GM19463 (cell line): Measurements from ENCODE around the gene NPLOC4.

Experiments
- ATAC-seq: cut with Tn5 transposase; IDR thresholded peaks from one replicate; pipeline ENCODE4 v1.9.1; 2021; ENCODE audit warnings: mild to moderate bottlenecking, moderate library complexity; ENCODE audit not compliant: unreplicated experiment

NPLOC4 gene

DNA sequence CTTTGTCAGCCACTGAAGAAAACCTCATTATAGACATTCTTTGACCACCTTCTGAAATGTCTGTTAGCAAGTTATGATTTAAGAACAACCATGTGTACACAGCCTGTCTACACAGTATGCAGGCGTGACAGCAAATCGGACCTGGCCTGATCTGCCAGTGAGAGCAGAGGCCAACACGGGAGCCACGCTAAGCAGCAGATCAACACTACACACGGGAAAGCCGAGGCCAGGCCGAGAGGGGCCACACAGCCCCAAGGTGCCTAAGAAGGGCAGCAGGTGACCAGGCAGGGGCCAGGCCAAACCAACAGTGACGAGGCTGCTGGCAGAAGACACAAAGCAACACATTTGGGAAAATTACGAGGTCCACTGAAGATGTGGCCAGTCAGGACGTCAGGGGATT is 68.5 kb downstream of the NPLOC4 start:
- ATAC-seq: no peak

GRCh38 chr17:81567191-81567590 is 69.7 kb downstream of the NPLOC4 start:
- no peak for ATAC-seq

DNA sequence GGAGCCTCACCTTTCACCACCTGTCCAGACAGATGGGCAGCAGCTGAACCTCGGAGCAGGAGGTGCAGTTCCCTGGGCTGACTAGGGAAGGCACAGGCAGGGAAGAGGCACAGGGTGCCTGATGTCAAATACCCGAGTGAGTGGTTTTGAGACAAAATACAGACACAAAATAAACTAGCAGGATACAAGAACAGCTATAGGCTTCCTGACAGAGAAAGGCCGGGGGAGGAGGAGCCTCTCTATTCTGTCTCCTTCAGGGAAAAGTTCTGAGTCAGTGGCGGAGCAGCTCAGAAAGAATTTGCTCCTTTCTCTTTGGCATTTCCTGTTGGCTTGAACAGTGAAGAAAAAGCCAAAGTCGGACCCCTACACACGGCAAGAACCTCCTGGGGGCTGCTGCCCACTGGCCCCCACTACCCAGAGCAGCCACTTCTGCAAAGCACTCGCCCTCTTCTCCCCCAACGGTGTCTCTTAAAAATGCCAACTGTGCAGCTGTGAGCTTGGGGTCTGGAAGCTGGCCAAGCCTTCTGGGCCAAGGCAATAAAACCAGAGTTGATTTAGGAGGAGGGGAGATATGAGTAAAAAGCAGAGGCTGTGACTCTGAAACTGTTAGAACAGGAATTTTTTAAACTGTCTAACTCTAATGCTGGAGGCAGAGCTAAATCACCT is 70.3 kb downstream of the NPLOC4 start:
- no peak for ATAC-seq

GRCh38 chr17:81565231-81565630 is 71.7 kb downstream of the NPLOC4 start:
- ATAC-seq: no peak

DNA sequence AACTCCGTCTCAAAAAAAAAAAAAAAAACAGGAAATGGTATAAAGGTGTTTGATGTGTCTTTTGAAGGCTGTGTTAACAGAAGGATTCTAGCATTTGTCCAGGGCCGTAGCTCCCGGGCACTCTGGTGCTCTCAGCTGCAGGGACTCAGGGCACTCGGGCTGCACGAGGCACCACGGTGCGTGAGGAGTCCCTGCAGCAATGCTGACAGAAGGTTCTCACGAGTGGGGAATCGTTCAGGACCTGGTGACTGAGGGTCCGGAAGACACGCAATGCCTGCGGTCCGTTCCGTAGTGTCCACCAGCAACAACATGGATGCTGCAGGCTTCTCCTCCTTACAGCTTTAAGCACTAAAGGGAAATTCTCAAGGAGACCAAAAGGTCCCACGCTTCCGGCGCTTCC is 72.1 kb downstream of the NPLOC4 start:
- ATAC-seq: no peak

GRCh38 chr17:81563861-81564586 is 72.9 kb downstream of the NPLOC4 start:
- ATAC-seq: no peak

GRCh38 chr17:81561494-81561885 is 75.4 kb downstream of the NPLOC4 start:
- ATAC-seq: no peak

DNA sequence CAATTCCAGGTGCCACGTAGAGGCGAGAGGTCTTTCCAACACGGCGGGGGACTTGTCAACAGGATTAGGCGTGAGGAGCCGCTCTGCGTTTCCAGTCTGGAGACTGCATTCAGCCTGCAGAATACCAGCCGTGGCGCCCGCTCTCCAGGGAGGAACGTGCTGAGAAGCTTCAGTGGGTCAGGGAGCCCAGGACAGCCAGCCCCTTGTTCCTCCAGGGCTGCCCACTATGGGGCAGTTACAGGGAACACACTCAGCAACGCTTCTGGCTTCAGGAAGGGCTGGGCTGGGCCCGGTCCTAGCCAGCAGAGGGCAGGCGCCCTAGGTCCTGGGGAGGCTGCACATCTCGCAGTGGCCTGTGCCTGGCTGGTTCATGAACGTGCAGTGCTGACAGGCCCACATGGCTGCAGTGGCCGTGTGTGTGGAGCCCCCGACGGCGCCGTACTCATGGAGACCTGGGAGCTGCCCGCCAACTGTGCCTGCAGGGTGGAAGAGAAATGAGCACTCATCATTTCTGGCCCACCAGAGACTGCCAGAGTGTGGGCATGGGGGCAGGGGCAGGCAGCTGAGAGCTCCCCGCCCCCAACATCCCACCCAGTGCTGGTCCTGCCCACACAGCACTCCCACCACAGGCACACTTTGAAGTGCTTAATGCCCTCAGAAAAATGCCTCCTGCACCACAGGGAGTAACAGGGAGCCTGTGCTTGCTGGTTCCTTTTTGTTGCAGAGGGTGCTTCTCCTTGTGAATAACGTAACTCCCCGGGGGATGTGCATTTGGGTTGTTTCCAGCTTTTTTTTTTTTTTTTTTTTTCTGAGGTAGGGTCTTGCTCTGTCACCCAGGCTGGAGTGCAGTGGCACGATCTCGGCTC is 77.7 kb downstream of the NPLOC4 start:
- no peak for ATAC-seq

DNA sequence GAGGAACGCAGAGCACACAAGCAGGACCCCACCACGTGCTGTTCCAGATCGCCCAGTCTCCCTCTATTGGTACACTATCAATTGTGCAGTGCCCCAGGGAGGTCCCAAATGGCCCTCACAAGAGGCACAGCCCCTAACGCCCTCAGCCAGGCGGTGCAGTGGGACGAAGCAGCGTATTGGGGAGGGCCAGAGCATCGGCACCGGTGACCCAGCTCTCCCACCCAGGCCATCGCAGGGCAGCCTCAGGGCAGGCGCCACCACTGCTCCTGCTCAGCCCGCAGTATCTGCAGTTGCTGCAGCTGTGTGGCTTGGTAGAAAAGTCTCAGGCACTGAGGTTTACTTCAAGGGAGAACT is 78.8 kb downstream of the NPLOC4 start:
- ATAC-seq: no peak

DNA sequence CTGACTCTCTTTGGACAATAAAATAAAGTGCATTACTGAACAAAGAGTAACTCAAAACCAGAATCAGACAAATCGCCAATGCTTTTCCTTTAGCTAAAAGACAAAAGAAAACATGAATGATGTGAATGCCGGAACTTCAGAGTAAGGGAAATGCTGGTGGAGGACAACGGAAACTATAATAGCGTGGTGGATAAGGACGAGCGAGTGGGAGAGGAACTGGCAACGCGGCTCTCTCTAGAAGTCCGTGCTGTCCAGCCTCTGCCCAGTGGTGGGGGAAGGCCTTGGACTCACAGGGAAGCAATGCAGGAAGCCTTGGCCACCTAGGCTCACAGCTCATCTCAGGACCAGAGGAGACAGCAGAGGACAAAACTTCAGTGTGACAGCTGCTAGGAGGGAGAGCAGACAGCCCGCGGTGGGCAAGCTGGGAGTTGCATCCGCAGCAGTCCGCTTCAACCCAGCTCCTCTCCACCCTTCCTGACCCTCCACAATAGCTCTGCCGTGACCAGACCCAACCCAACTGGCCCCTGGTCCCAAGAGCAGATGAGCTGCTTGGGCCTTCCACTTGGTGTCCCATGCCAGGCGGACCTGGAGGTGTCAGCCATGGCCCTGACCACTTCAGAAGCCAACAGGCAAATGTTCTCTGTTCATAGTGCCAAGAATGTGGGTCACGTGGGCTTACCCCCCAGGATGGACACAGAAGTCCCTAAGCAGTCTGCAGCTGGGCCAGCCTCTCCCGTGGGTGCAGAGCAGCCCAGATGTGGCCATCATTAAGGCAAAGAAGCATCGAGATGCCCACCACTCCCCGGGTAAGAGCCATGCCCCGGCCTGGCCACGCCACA is 79.4 kb downstream of the NPLOC4 start:
- ATAC-seq: no peak

- no peak for ATAC-seq
Measured at GRCh38 chr17:81556863-81557262, 80.0 kb downstream of the NPLOC4 start.

DNA sequence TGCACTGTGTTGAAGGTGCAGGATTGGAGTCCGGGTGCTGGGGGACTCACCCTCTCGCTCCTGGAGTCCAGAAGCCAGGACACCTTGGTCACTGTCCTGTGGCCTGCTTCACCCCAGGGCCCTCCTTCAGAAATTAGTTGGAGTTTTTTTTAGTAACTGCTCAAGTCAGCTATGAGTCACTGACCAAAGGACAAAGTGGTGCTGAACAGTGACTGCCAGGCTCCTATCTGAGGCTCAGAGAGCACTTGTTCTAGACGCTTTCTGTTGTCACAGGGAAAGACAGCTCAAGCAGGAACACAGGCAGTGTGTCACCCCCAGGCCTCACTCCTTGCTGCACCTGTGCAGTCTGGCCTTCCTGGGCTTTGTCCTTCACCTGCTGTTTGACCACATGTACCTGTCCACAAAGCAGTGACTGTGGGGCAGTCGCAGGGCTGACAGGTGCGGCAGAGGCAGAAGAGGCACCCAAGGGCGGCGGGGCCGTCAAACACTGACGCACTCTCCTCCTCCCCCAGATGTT is 80.7 kb downstream of the NPLOC4 start:
- ATAC-seq: no peak

- ATAC-seq: no peak
Measured at GRCh38 chr17:81553616-81554181, 83.2 kb downstream of the NPLOC4 start.

DNA sequence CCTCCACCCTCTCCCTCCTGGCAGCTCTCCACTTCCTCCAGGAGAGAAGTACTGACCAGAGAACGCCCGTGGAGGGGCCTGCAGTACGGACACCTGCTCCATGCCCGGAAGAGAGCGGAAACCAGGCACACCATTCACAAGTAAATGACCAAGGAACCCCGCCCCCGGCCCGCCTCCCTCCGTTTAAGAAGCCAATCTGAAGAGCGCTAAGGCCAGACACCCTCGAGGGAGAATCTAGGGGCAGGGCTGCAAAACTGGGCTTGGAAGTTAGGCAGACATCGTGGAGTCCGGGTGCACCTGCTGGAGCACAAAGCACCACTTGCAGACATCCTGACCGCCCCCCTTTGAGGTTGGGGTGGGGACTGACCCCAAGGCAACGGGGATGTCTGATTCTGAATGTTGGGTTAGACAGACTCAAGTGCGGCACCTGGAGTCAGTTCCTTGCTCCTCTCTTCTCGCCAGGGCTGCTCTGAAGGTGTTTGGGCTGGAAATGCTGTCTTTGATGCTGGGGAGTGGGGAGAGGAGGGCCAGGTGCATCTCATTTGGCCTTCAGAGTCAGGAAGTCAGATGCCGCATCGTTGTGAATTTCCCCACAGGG is 83.8 kb downstream of the NPLOC4 start:
- peak; percentile 37 for ATAC-seq

GRCh38 chr17:81552244-81553017 is 84.5 kb downstream of the NPLOC4 start, which contains the start of gene FAAP100:
Gene FAAP100 (minus strand): TSS chr17:81552353. CDS start chr17:81552330, 23 bp downstream.
- ATAC-seq: peak; percentile 39

DNA sequence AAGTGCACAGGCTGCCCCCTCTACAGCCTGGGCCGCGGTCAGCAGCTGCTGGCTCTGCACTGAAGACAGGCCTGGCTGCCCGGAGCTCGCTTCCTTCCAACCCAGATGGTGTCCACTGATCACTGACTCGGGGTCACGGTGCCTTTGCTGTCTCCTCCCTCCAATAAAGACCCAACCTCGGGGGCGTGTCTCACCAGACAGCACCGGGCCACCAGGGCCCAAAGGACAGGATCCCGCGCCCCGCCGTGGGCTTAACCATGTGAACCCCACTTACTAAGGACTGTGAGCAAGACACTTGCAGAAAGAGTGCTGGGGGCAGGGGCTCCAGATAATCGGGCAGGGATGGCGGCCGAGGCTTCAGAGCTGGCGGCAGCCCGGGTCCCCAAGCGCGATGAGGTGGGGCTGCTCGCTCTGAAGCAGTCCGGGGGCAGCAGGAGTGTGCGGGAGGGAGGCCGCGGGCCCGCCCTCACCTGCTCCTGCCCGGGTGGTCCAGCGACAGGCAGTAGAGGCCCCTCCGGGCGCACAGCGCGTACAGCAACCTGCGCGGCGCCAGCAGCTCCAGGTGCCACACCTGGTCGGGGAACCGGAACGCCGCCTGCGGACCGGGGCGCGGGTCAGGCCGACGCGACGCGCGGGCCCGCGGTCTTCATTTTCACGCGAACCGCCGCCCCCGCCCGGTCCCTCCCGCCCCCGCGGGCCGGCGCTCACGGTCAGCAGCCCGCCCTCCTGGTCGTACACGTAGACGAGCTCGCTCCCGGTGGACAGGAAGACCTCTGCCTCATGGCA is 85.3 kb downstream of the NPLOC4 start:
- ATAC-seq: peak; percentile 16

GRCh38 chr17:81550830-81551457 is 86.0 kb downstream of the NPLOC4 start:
- ATAC-seq: no peak

DNA sequence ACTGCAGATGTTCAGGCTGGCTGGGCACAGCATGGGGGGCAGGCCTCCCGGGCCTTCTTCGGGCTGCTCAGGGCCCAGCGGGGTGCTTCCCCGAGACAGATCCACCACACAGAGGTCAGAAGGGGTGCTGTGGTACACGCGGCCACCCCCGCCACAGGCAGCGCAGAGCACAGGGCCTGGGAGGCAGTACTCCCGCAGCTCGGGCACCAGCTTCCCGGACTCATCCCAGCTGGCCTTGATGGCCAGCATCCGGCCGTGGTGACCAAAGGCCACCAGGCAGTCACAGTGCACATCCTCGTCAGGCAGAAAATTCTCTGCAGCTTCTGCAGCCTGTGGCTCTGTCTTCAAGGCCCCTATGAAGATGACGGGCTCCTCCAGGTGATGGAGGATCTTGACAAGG is 86.6 kb downstream of the NPLOC4 start:
- no peak for ATAC-seq
